Loucy (cell line): Measurements from ENCODE around the gene MARK4.

ENCODE experiments used
- H2AFZ ChIP-seq: fragments of 200-600 bp; sonication (generic); 2 replicates; pipeline ENCODE4 v1.6.0; 2016; ENCODE audit warnings: antibody characterized with exemption, mild to moderate bottlenecking, low read length, moderate library complexity
- H3F3A ChIP-seq: fragments of 200-600 bp; 2 replicates; pipeline ENCODE4 v1.6.0; 2016; ENCODE audit warnings: antibody characterized with exemption, low read depth, mild to moderate bottlenecking
- H3K27me3 ChIP-seq: fragments of 200-600 bp; sonication (generic); 2 replicates; pipeline ENCODE4 v1.6.1; 2014; ENCODE audit warnings: low read length, mild to moderate bottlenecking; ENCODE audit not compliant: insufficient read depth, poor library complexity, severe bottlenecking
- H3K36me3 ChIP-seq: fragments of 200-600 bp; sonication (generic); 2 replicates; pipeline ENCODE4 v1.6.1; 2016; ENCODE audit warnings: low read length; ENCODE audit not compliant: insufficient read depth
- H3K4me1 ChIP-seq: fragments of 200-600 bp; sonication (generic); 2 replicates; pipeline ENCODE4 v1.5.1; 2014; ENCODE audit warnings: low read length, mild to moderate bottlenecking; ENCODE audit not compliant: insufficient read depth, poor library complexity, severe bottlenecking
- H3K4me2 ChIP-seq: fragments of 200-600 bp; sonication (generic); 2 replicates; pipeline ENCODE4 v1.6.0; 2014; ENCODE audit warnings: antibody characterized with exemption, low read length, low read depth, mild to moderate bottlenecking; ENCODE audit not compliant: poor library complexity, severe bottlenecking
- H3K4me3 ChIP-seq: fragments of 200-600 bp; sonication (generic); 2 replicates; pipeline ENCODE4 v1.5.1; 2014; ENCODE audit warnings: low read length, mild to moderate bottlenecking, mixed read lengths; ENCODE audit not compliant: poor library complexity, severe bottlenecking
- H3K79me2 ChIP-seq: fragments of 200-600 bp; sonication (generic); 2 replicates; pipeline ENCODE4 v1.6.1; 2014; ENCODE audit warnings: low read length; ENCODE audit not compliant: insufficient read depth
- H3K9ac ChIP-seq: fragments of 200-600 bp; sonication (generic); 2 replicates; pipeline ENCODE4 v1.6.0; 2014; ENCODE audit warnings: mild to moderate bottlenecking, low read depth, low read length, moderate library complexity; ENCODE audit not compliant: poor library complexity, severe bottlenecking
- H3K9me2 ChIP-seq: fragments of 200-600 bp; sonication (generic); replicated peaks from 2 replicates; pipeline ENCODE4 v1.6.1; 2016; ENCODE audit warnings: low read depth, low read length, mixed read lengths
- H3K9me3 ChIP-seq: fragments of 200-600 bp; sonication (generic); 2 replicates; pipeline ENCODE4 v1.6.1; 2014; ENCODE audit warnings: mild to moderate bottlenecking, antibody characterized with exemption, low read length, low read depth; ENCODE audit not compliant: insufficient read depth
- H4K20me1 ChIP-seq: fragments of 200-600 bp; sonication (generic); 2 replicates; pipeline ENCODE4 v1.6.0; 2014; ENCODE audit warnings: antibody characterized with exemption, low read length, mild to moderate bottlenecking; ENCODE audit not compliant: insufficient read depth, poor library complexity, severe bottlenecking
- CTCF ChIP-seq: fragments of 200-600 bp; sonication (generic); conservative IDR thresholded peaks from 2 replicates; pipeline ENCODE4 v1.5.1; 2014; ENCODE audit warnings: mild to moderate bottlenecking, antibody characterized with exemption, low read length
- EZH2phosphoT487 ChIP-seq: fragments of 200-600 bp; IDR thresholded peaks from 2 replicates; pipeline ENCODE4 v1.6.1; 2018; ENCODE audit warnings: antibody characterized with exemption, mild to moderate bottlenecking, moderate library complexity, borderline replicate concordance

Gene MARK4

GRCh38 chr19:45217957-45218334 lies 33.1 kb upstream of the MARK4 start:
- H3K79me2 ChIP-seq, result no peaks in the 10 kb centered on the region
- H4K20me1 ChIP-seq, result no peaks in the 10 kb centered on the region
- no peaks in the 10 kb centered on the region for H3K4me1 ChIP-seq
- H3K36me3 ChIP-seq, result no peaks in the 10 kb centered on the region
- no peaks in the 10 kb centered on the region for H3K9me2 ChIP-seq
- no peak overlapping the region for H3K9ac ChIP-seq
- TF ChIP-seq CTCF (no peak), EZH2phosphoT487 (no peak)
- no peaks in the 10 kb centered on the region for H3K27me3 ChIP-seq
- no peaks in the 10 kb centered on the region for H3F3A ChIP-seq
- no peak overlapping the region for H3K4me3 ChIP-seq
- H2AFZ ChIP-seq, result no peak overlapping the region
- H3K4me2 ChIP-seq, result no peak overlapping the region
- no peaks in the 10 kb centered on the region for H3K9me3 ChIP-seq

GRCh38 chr19:45218426-45218825 lies 32.6 kb upstream of the MARK4 start:
- H3K36me3 ChIP-seq, result no peaks in the 10 kb centered on the region
- no peaks in the 10 kb centered on the region for H3K27me3 ChIP-seq
- H3K9me3 ChIP-seq, result no peaks in the 10 kb centered on the region
- TF ChIP-seq CTCF, result no peak
- TF ChIP-seq EZH2phosphoT487, result no peak
- no peaks in the 10 kb centered on the region for H3K4me1 ChIP-seq
- H3F3A ChIP-seq, result no peaks in the 10 kb centered on the region
- no peaks in the 10 kb centered on the region for H3K79me2 ChIP-seq
- H4K20me1 ChIP-seq, result no peaks in the 10 kb centered on the region
- no peak overlapping the region for H3K4me2 ChIP-seq
- H2AFZ ChIP-seq, result no peak overlapping the region
- no peaks in the 10 kb centered on the region for H3K9me2 ChIP-seq
- H3K9ac ChIP-seq, result no peak overlapping the region
- H3K4me3 ChIP-seq, result no peak overlapping the region

- H3K36me3 ChIP-seq, result no peaks in the 10 kb centered on the region
- H3K27me3 ChIP-seq, result no peaks in the 10 kb centered on the region
- H3K9me2 ChIP-seq, result no peaks in the 10 kb centered on the region
- no peaks in the 10 kb centered on the region for H4K20me1 ChIP-seq
- H3F3A ChIP-seq, result no peaks in the 10 kb centered on the region
- no peak overlapping the region for H3K4me2 ChIP-seq
- no peak overlapping the region for H3K9ac ChIP-seq
- H3K9me3 ChIP-seq, result no peaks in the 10 kb centered on the region
- H3K79me2 ChIP-seq, result no peaks in the 10 kb centered on the region
- TF ChIP-seq CTCF, result no peak
- TF ChIP-seq EZH2phosphoT487, result no peak
- H3K4me3 ChIP-seq, result no peak overlapping the region
- H3K4me1 ChIP-seq, result no peaks in the 10 kb centered on the region
- no peak overlapping the region for H2AFZ ChIP-seq
These were observed 31.9 kb upstream of the MARK4 start for GRCh38 chr19:45218911-45219743.
